KMS-11 (cell line): Measurements from ENCODE around the gene PSMB7.

Experiments
- H2AFZ ChIP-seq: fragments of 200-600 bp; sonication (generic); 2 replicates; pipeline ENCODE4 v1.6.1; 2016; ENCODE audit warnings: antibody characterized with exemption, mixed run types, low read depth
- H3K27ac ChIP-seq: fragments of 200-600 bp; sonication (generic); 2 replicates; pipeline ENCODE4 v1.6.1; 2016; ENCODE audit warnings: mild to moderate bottlenecking, mixed run types
- H3K27me3 ChIP-seq: fragments of 200-600 bp; sonication (generic); 2 replicates; pipeline ENCODE4 v1.6.1; 2017; ENCODE audit warnings: mild to moderate bottlenecking, low read depth, mixed run types, moderate library complexity; ENCODE audit not compliant: insufficient read depth
- H3K36me3 ChIP-seq: fragments of 200-600 bp; sonication (generic); 2 replicates; pipeline ENCODE4 v1.6.1; 2017; ENCODE audit warnings: mild to moderate bottlenecking, mixed run types; ENCODE audit not compliant: insufficient read depth
- H3K4me1 ChIP-seq: fragments of 200-600 bp; sonication (generic); 2 replicates; pipeline ENCODE4 v1.6.1; 2016; ENCODE audit warnings: mild to moderate bottlenecking, low read depth, mixed run types; ENCODE audit not compliant: poor library complexity, severe bottlenecking
- H3K4me2 ChIP-seq: fragments of 200-600 bp; sonication (generic); 2 replicates; pipeline ENCODE4 v1.7.0; 2016; ENCODE audit warnings: mild to moderate bottlenecking, mixed run types
- H3K4me3 ChIP-seq: fragments of 200-600 bp; sonication (generic); IDR thresholded peaks from 2 replicates; pipeline ENCODE4 v1.6.1; 2017; ENCODE audit warnings: low read depth, low read length, mixed read lengths; ENCODE audit not compliant: insufficient read depth
- H3K79me2 ChIP-seq: fragments of 200-600 bp; sonication (generic); 2 replicates; pipeline ENCODE4 v1.6.1; 2016; ENCODE audit warnings: low read depth, mixed run types; ENCODE audit not compliant: insufficient read depth
- H3K9ac ChIP-seq: fragments of 200-600 bp; sonication (generic); 2 replicates; pipeline ENCODE4 v1.6.1; 2016; ENCODE audit warnings: mild to moderate bottlenecking, mixed run types
- H4K20me1 ChIP-seq: fragments of 200-600 bp; sonication (generic); 2 replicates; pipeline ENCODE4 v1.6.1; 2016; ENCODE audit warnings: mild to moderate bottlenecking, mixed run types; ENCODE audit not compliant: insufficient read depth
- CTCF ChIP-seq: fragments of 200-600 bp; sonication (generic); conservative IDR thresholded peaks from 2 replicates; pipeline ENCODE4 v1.6.1; 2017; ENCODE audit warnings: low read depth, mild to moderate bottlenecking, antibody characterized with exemption, low read length, moderate library complexity, mixed read lengths

PSMB7 gene

GRCh38 chr9:124356745-124357390 lies 58.4 kb downstream of the PSMB7 start:
- no peak for TF ChIP-seq CTCF
- Histone ChIP-seq H4K20me1 (0 out of 2 replicates have a peak, but pooled peaks cover 7% of the 10 kb centered on the region), H3K36me3 (no peaks in the 10 kb centered on the region), H3K27ac (no peak overlapping the region), H3K4me3 (no peak overlapping the region), H3K4me2 (no peak overlapping the region), H2AFZ (no peak overlapping the region), H3K79me2 (peaks cover 22% of the 10 kb centered on the region; the same call in 1 of the 2 replicates), H3K4me1 (no peaks in the 10 kb centered on the region), H3K9ac (no peak overlapping the region), H3K27me3 (no peaks in the 10 kb centered on the region)

GRCh38 chr9:124355941-124356744 lies 59.1 kb downstream of the PSMB7 start:
- Histone ChIP-seq H2AFZ (no peak overlapping the region), H3K4me1 (no peaks in the 10 kb centered on the region), H3K9ac (no peak overlapping the region), H3K27ac (no peak overlapping the region), H3K79me2 (peaks cover 22% of the 10 kb centered on the region; the same call in 1 of the 2 replicates), H4K20me1 (0 out of 2 replicates have a peak, but pooled peaks cover 7% of the 10 kb centered on the region), H3K4me3 (no peak overlapping the region), H3K36me3 (no peaks in the 10 kb centered on the region), H3K4me2 (no peak overlapping the region), H3K27me3 (no peaks in the 10 kb centered on the region)
- TF ChIP-seq CTCF: no peak

DNA sequence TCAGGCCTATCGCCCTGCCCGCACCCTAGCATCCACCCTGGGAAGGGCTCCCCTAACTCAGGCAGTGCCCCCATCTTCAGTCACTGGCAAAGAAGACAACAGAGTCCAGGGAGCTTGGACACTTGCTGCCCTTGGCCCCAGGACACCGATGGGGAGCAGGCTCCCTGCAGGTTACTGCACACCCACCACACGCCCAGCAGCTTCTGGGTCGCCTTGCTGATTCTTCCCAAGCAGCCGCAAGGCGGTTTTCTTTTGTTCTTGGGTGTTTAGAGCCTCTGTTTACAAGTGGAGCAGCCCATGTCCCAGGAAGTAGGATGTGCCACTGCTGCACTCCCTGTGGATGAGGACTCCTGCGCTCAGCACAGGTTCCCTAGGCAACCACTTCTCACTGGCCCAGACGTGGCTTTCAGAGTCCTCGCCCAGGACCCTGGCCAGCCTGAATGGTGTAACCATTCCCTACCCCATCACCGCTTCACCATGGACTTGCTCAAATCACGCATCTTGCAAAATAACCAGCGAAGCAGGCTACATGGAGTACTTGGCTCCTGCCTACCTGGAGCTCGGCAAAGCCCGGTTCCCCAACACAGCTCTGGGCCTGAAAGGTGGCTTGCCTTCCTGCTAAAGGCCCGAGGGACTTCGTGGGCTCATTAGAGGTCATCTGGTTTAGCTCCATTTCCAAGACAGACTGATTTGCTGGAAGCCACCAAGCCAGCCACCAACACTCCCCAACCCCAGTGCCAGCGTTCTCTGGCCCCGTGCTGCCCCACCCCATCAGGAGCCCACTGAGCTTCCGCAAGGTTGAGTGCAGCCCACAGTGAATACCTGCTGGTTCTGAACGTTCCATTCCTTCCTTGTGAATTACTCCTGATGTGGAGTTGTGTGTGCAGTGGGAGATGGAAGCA lies 60.0 kb downstream of the PSMB7 start:
- TF ChIP-seq CTCF: no peak
- no peak overlapping the region for H3K4me3 ChIP-seq
- H3K4me1 ChIP-seq: no peaks in the 10 kb centered on the region
- no peak overlapping the region for H3K27ac ChIP-seq
- H3K36me3 ChIP-seq: no peaks in the 10 kb centered on the region
- H3K9ac ChIP-seq: no peak overlapping the region
- H3K4me2 ChIP-seq: no peak overlapping the region
- H3K27me3 ChIP-seq: no peaks in the 10 kb centered on the region
- H4K20me1 ChIP-seq: 0 out of 2 replicates have a peak, but pooled peaks cover 7% of the 10 kb centered on the region
- H2AFZ ChIP-seq: no peak overlapping the region
- peaks cover 22% of the 10 kb centered on the region; the same call in 1 of the 2 replicates for H3K79me2 ChIP-seq

DNA sequence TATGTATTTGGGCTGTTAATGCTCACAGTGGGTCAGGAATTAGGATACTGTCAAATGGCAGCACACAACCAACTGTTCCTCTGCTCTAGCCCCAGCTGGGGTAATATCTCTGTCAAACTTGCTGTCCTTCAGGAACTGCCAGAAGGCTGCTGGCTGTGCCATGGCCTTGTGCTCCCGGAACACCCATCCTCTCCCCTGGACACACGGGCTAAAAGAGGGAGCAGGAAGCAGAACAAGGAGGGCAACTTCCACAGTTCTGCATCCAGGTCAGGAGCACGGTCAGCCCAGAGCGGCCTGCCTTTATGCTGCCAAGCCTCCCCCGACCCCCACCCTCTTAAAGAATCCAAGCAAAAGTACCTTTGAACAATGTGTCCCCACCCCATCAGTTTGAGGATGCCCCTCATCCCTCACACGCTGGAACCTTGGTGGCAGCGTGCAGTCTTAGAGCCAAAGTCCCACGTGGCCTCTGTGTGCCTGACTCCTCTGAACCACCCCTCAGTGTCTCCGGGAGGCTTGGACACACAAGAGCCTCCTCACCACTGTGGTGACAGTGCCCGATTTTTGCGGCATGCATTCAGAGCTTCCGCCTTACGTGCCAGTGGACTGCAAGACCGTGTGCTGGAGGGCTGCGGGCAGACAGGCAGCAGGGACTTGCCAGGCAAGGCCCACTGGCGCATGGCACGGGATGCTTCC lies 60.8 kb downstream of the PSMB7 start:
- Histone ChIP-seq H3K4me1 (no peaks in the 10 kb centered on the region), H3K4me3 (no peak overlapping the region), H4K20me1 (0 out of 2 replicates have a peak, but pooled peaks cover 7% of the 10 kb centered on the region), H2AFZ (no peak overlapping the region), H3K27ac (no peak overlapping the region), H3K9ac (no peak overlapping the region), H3K36me3 (no peaks in the 10 kb centered on the region), H3K4me2 (no peak overlapping the region), H3K27me3 (no peaks in the 10 kb centered on the region), H3K79me2 (peaks cover 15% of the 10 kb centered on the region; the same call in 1 of the 2 replicates)
- no peak for TF ChIP-seq CTCF
